ENCODE measurements around the gene DIPK1C.

GRCh38 chr18:74407888-74408287, 49.2 kb downstream of the DIPK1C start:
- TF ChIP-seq GLIS3 (CRISPR knock-in tag; IDR thresholded peaks at IDR 0.05) (no peak), ARNTL (CRISPR knock-in tag; IDR thresholded peaks at IDR 0.05; ENCODE audit: borderline replicate concordance, low read depth) (no peak), PATZ1 (CRISPR knock-in tag; IDR thresholded peaks at IDR 0.05; ENCODE audit: borderline replicate concordance) (no peak), POU6F1 (CRISPR knock-in tag; IDR thresholded peaks at IDR 0.05; ENCODE audit: borderline replicate concordance, low read depth) (no peak), TCF4 (CRISPR knock-in tag; IDR thresholded peaks at IDR 0.05; ENCODE audit: borderline replicate concordance) (no peak), BACH2 (CRISPR knock-in tag; IDR thresholded peaks at IDR 0.05; ENCODE audit: borderline replicate concordance) (no peak), ZC3H10 (CRISPR knock-in tag; IDR thresholded peaks at IDR 0.05) (no peak)
